K562 (cell line): ENCODE results near the gene CALY. TPM values are rescaled to one million over a fixed set of nuclear protein-coding genes. Genes with fewer than 3 reads are reported as not detected.

ENCODE experiments used
- ARHGAP35 ChIP-seq: fragments of 450-650 bp; IDR thresholded peaks from 2 replicates; pipeline ENCODE4 v1.6.1; 2018; ENCODE audit not compliant: partially characterized antibody
- BACH1 ChIP-seq: fragments of 200-800 bp; sonication (Bioruptor generic); IDR thresholded peaks from 2 replicates; pipeline ENCODE4 v1.6.1; 2016; ENCODE audit warnings: missing genetic modification characterization, missing compliant biosample characterization
- BMI1 ChIP-seq: fragments of 150-350 bp; IDR thresholded peaks from 2 replicates; pipeline ENCODE4 v1.6.1; 2014; ENCODE audit warnings: low read length
- BRCA1 ChIP-seq, 2 experiments: fragments of 450-650 bp in 1 of 2; sonication (generic) in 1 of 2; formaldehyde crosslinking in 1 of 2; IDR thresholded peaks; 2 replicates each; pipeline versions ENCODE4 v1.5.0 to v1.6.1; 2017 to 2020; ENCODE audit warnings: mild to moderate bottlenecking in 1 of 2, missing genetic modification reagents in 1 of 2
- COPS2 ChIP-seq: fragments of 450-650 bp; conservative IDR thresholded peaks from 2 replicates; pipeline ENCODE4 v1.6.1; 2016; ENCODE audit warnings: mild to moderate bottlenecking, moderate library complexity
- CREM ChIP-seq: IDR thresholded peaks from 2 replicates; pipeline ENCODE4 v1.6.1; 2014; ENCODE audit warnings: antibody characterized with exemption, low read depth
- EGR1 ChIP-seq: fragments of 450-650 bp; conservative IDR thresholded peaks from 2 replicates; pipeline ENCODE4 v1.6.1; 2017; ENCODE audit warnings: mild to moderate bottlenecking
- EZH2 ChIP-seq: IDR thresholded peaks from 2 replicates; pipeline ENCODE4 v1.6.1; 2012; ENCODE audit warnings: low read depth, mild to moderate bottlenecking, inconsistent platforms, low read length, borderline replicate concordance
- FIP1L1 ChIP-seq: fragments of 200-400 bp; formaldehyde crosslinking; IDR thresholded peaks from 2 replicates; pipeline ENCODE4 v1.6.1; 2018; ENCODE audit warnings: mild to moderate bottlenecking, low read depth, low read length; ENCODE audit not compliant: poor library complexity, severe bottlenecking
- GATAD2A ChIP-seq: fragments of 450-650 bp; IDR thresholded peaks from 2 replicates; pipeline ENCODE4 v1.6.1; 2017
- LCOR ChIP-seq: sonication (generic); formaldehyde crosslinking; IDR thresholded peaks from 2 replicates; pipeline ENCODE4 v1.8.0; 2022; ENCODE audit warnings: mild to moderate bottlenecking, missing genetic modification reagents
- MYBL2 ChIP-seq, 2 experiments: fragments of 450-650 bp in 1 of 2; sonication (generic) in 1 of 2; formaldehyde crosslinking in 1 of 2; IDR thresholded peaks; 2 replicates each; pipeline versions ENCODE4 v1.6.1 to v1.8.1; 2017 to 2022; ENCODE audit warnings: borderline replicate concordance in 1 of 2, inconsistent platforms in 1 of 2, low read depth in 1 of 2, mild to moderate bottlenecking in 1 of 2, missing genetic modification reagents in 1 of 2, moderate library complexity in 1 of 2
- PCBP1 ChIP-seq: fragments of 200-400 bp; formaldehyde crosslinking; IDR thresholded peaks from 2 replicates; pipeline ENCODE4 v1.6.1; 2018; ENCODE audit warnings: mild to moderate bottlenecking, low read depth, low read length; ENCODE audit not compliant: poor library complexity, severe bottlenecking
- RAD21 ChIP-seq, 2 experiments: fragments of 250-450 bp in 1 of 2; fragments of 450-650 bp in 1 of 2; sonication (Bioruptor Pico) in 1 of 2; formaldehyde crosslinking in 1 of 2; IDR thresholded peaks in 1 of 2; conservative IDR thresholded peaks in 1 of 2; 2 replicates each; pipeline versions ENCODE4 v1.4.0 to v1.8.0; 2020 to 2022; ENCODE audit warnings: mild to moderate bottlenecking in 2 of 2, moderate library complexity in 1 of 2
- RB1 ChIP-seq: fragments of 450-650 bp; IDR thresholded peaks from 2 replicates; pipeline ENCODE4 v1.6.1; 2017; ENCODE audit warnings: low read depth, mild to moderate bottlenecking
- XRCC4 ChIP-seq: IDR thresholded peaks from one replicate; pipeline ENCODE4 v1.6.1; 2011; ENCODE audit not compliant: insufficient read depth, insufficient read length; ENCODE audit errors: extremely low read depth
- ZNF253 ChIP-seq: fragments of 250-450 bp; sonication (Bioruptor Pico); conservative IDR thresholded peaks from 2 replicates; pipeline ENCODE4 v1.6.1; 2021; ENCODE audit warnings: mild to moderate bottlenecking
- ZNF717 ChIP-seq: fragments of 250-450 bp; sonication (Bioruptor Pico); IDR thresholded peaks from 2 replicates; pipeline ENCODE4 v1.5.0; 2021
- polyA plus RNA-seq, 8 experiments: library from polyadenylated mRNA; depleted of rRNA in 4 of 8; stranded (reverse) in 5 of 8; unstranded in 3 of 8; fragments of >200 nt; fragmentation: Nextera tagmentation in 2 of 8; fragmentation: Illumina TruSeq in 1 of 8; extraction: Ambion mirVana in 2 of 8; extraction: Trizol in 1 of 8; gene quantifications; 2 replicates each; pipeline versions ENCODE4 v1.2.1 to v1.2.3, GENCODE V29; 2011 to 2014; ENCODE audit warnings: inconsistent platforms in 1 of 8, missing spikeins in 1 of 8
- total RNA-seq, 7 experiments: library from RNA; depleted of rRNA in 6 of 7; stranded (reverse); fragments of >200 nt in 6 of 7; fragmentation: Illumina TruSeq in 2 of 7; extraction: Trizol in 2 of 7; gene quantifications; 2 replicates each; pipeline versions ENCODE4 v1.2.1 to v1.2.3, GENCODE V29; 2011 to 2021; ENCODE audit warnings: low replicate concordance in 1 of 7
- TF ChIP-seq, protein P1 (sequence below): sonication (generic); formaldehyde crosslinking; IDR thresholded peaks from 2 replicates; pipeline ENCODE4 v1.8.1; 2022; ENCODE audit warnings: missing genetic modification reagents
- TF ChIP-seq, protein P2 (sequence below): fragments of 150-350 bp; conservative IDR thresholded peaks from 2 replicates; pipeline ENCODE4 v1.6.1; 2014; ENCODE audit warnings: low read length

Gene CALY
- total and polyA plus RNA-seq, 9 of the 15 experiments (the other 6 are each of a cell fraction or from before 2014, with no cell fraction given) = not detected

DNA sequence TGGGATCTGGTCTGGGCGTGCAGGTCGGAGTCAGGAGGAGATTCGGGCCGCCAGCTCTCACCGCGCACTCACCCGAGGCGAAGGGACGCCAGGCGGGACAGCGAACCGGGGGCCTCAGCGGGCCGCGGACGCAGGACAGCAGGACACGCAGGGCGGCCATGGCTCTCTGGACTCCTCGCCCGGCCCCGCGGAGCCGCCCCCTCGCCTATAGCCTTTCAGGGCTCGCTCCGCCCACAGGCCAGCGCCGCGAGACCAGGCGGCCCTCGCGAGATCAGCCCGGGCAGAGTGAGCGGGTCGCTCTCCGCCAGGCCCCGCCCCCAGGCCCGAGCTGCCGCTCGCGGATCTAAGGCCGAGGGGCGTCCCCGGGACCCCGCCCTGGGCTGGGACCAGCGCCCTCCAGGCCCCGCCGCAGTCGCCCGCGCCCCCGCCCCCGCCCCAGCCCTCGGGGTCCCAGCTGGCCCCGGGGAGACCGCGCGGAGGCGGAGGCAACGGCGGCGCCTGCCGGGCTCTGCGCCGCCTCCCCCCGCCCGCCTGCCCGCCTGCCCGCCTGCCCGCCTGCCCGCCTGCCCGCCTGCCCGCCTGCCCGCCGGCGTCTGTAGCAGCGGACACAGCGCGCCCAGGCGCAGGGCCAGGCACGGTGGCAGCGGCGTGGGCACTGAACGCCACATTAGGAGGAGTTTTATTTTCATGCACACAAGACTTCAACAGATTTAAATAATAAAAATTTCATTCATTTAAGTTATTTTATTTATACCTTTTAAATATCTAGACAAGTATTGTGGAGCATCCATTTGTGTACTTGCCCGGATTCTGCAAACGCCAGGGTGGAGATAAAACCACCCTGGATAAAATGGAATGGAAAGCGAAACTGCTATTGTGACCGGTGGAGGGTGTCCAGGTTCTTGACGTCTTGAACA lies 36.7 kb upstream of the CALY start, which contains the start of gene ECHS1 (continued):
- peak; percentile 80 for TF ChIP-seq PCBP1
- no peak for TF ChIP-seq COPS2
- no peak for TF ChIP-seq GATAD2A
- no peak for TF ChIP-seq BMI1
- TF ChIP-seq MYBL2 (IDR thresholded peaks at IDR 0.05; ENCODE audit: low read depth) = no peak
- TF ChIP-seq MYBL2 (CRISPR knock-in tag; IDR thresholded peaks at IDR 0.05; ENCODE audit: borderline replicate concordance) = no peak
- no peak for TF ChIP-seq LCOR (CRISPR knock-in tag)
- TF ChIP-seq RB1 = peak; percentile 50
- peak; percentile 91 for TF ChIP-seq ARHGAP35
- TF ChIP-seq, protein P1, sequence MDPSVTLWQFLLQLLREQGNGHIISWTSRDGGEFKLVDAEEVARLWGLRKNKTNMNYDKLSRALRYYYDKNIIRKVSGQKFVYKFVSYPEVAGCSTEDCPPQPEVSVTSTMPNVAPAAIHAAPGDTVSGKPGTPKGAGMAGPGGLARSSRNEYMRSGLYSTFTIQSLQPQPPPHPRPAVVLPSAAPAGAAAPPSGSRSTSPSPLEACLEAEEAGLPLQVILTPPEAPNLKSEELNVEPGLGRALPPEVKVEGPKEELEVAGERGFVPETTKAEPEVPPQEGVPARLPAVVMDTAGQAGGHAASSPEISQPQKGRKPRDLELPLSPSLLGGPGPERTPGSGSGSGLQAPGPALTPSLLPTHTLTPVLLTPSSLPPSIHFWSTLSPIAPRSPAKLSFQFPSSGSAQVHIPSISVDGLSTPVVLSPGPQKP = no peak
- TF ChIP-seq FIP1L1 = no peak
- no peak for TF ChIP-seq RAD21 (CRISPR knock-in tag; conservative IDR thresholded peaks at IDR 0.05 in 1 of 2, IDR thresholded peaks at IDR 0.05 in 1 of 2)
- TF ChIP-seq ZNF253 (CRISPR knock-in tag) = no peak
- TF ChIP-seq XRCC4 = no peak
- no peak for TF ChIP-seq BRCA1 (IDR thresholded peaks at IDR 0.05)
- no peak for TF ChIP-seq BRCA1 (CRISPR knock-in tag; IDR thresholded peaks at IDR 0.05)
- no peak for TF ChIP-seq EZH2
- no peak for TF ChIP-seq BACH1 (tag)
- TF ChIP-seq EGR1 = peak; percentile 49; the same call in 1 of the 2 replicates
- TF ChIP-seq, protein P2, sequence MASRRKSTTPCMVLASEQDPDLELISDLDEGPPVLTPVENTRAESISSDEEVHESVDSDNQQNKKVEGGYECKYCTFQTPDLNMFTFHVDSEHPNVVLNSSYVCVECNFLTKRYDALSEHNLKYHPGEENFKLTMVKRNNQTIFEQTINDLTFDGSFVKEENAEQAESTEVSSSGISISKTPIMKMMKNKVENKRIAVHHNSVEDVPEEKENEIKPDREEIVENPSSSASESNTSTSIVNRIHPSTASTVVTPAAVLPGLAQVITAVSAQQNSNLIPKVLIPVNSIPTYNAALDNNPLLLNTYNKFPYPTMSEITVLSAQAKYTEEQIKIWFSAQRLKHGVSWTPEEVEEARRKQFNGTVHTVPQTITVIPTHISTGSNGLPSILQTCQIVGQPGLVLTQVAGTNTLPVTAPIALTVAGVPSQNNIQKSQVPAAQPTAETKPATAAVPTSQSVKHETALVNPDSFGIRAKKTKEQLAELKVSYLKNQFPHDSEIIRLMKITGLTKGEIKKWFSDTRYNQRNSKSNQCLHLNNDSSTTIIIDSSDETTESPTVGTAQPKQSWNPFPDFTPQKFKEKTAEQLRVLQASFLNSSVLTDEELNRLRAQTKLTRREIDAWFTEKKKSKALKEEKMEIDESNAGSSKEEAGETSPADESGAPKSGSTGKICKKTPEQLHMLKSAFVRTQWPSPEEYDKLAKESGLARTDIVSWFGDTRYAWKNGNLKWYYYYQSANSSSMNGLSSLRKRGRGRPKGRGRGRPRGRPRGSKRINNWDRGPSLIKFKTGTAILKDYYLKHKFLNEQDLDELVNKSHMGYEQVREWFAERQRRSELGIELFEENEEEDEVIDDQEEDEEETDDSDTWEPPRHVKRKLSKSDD = peak; percentile 94
- TF ChIP-seq ZNF717 = no peak
- 0 out of 2 replicates have a peak, but pooled peaks have one; percentile 4 for TF ChIP-seq CREM
